ENCODE measurements around the gene LTBP4. TPM values are rescaled to one million over a fixed set of nuclear protein-coding genes. Genes with fewer than 3 reads are reported as not detected.
"Not testable (repeated sequence)": the region's sequence is repeated elsewhere in the genome, so short reads cannot be mapped to it uniquely, and the experiment has no call there.

Gene LTBP4
- total and polyA plus RNA-seq, 2 donors (not counting 3 experiments of a cell fraction or from before 2014, with no cell fraction given): 25.9 to 38.0 TPM

GRCh38 chr19:40650749-40651305 lies 49.7 kb downstream of the LTBP4 start:
- Histone ChIP-seq H4K20me1 (replicated peaks; ENCODE audit: control insufficient read depth, extremely low read depth, insufficient read depth, low read length) (no peaks in the 10 kb centered on the region), H3K9me1 (replicated peaks; ENCODE audit: control insufficient read depth, extremely low read depth, insufficient read depth, low read length) (no peaks in the 10 kb centered on the region), H3K27ac (ENCODE audit: insufficient read depth, low read depth, low read length) (no peak overlapping the region), H3K9me3 (replicated peaks; ENCODE audit: control insufficient read depth, insufficient read depth, low read length) (no peaks in the 10 kb centered on the region), H3K36me3 (ENCODE audit: control insufficient read depth in 2 of 2, extremely low read depth in 1 of 2, insufficient read depth in 2 of 2, low read length in 2 of 2) (no peaks in the 10 kb centered on the region), H3K9ac (replicated peaks; ENCODE audit: extremely low read depth, insufficient read depth, low read length) (no peak overlapping the region), H3K4me3 (replicated peaks in 1 of 3; ENCODE audit: insufficient read depth in 1 of 3, low read depth in 1 of 3, low read length in 3 of 3) (no peak overlapping the region), H3K79me2 (ENCODE audit: control insufficient read depth, insufficient read depth, low read length) (no peaks in the 10 kb centered on the region), H3K4me1 (ENCODE audit: control insufficient read depth, extremely low read depth, insufficient read depth, low read length) (peaks cover 11% of the 10 kb centered on the region), H2AFZ (ENCODE audit: low read depth, low read length) (no peak overlapping the region), H3K27me3 (ENCODE audit: control insufficient read depth in 2 of 2, insufficient read depth in 2 of 2, low read length in 2 of 2) (no peaks in the 10 kb centered on the region), H3K4me2 (ENCODE audit: insufficient read depth, low read length) (no peak overlapping the region)
- intact Hi-C loops (cut with micrococcal nuclease) (no loop called here), dilution Hi-C loops (cut with MboI; ENCODE audit: extremely low pct_ligation_motif_present, low sequenced_read_pairs) (no loop called here)
- no TSS peak for BruUV-seq (replicated peaks)
- DNase-seq (ENCODE audit: low read depth, low spot score) (no peak), FAIRE-seq (no peak)
- TF ChIP-seq EZH2 (IDR thresholded peaks at IDR 0.05; ENCODE audit: borderline replicate concordance, low read depth, low read length, severe bottlenecking) (no peak), MAX (IDR thresholded peaks at IDR 0.05; ENCODE audit: insufficient read depth, insufficient read length) (no peak), GATA2 (IDR thresholded peaks at IDR 0.05; ENCODE audit: insufficient read depth, insufficient read length, low read depth, low read length) (no peak), CTCF (IDR thresholded peaks at IDR 0.05; ENCODE audit: extremely low read depth in 1 of 2, insufficient read depth in 1 of 2, low read depth in 1 of 2, low read length in 2 of 2) (no peak), FOS (IDR thresholded peaks at IDR 0.05; ENCODE audit: borderline replicate concordance, insufficient read depth, low read length) (no peak), JUN (IDR thresholded peaks at IDR 0.05; ENCODE audit: borderline replicate concordance, insufficient read depth, insufficient read length, low read depth) (no peak)
- CTCF ChIA-PET: interaction anchor here (1.2 to 2.0 kb wide), 3 partner anchors 10 to 16 kb away, joined by 4 to 10 read pairs (median 6); no protein-coding TSS in a partner anchor
- POLR2A ChIA-PET: no interaction called here

GRCh38 chr19:40652303-40652702 lies 51.1 kb downstream of the LTBP4 start:
- H3K9me1 ChIP-seq (replicated peaks; ENCODE audit: control insufficient read depth, extremely low read depth, insufficient read depth, low read length); H4K20me1 ChIP-seq (replicated peaks; ENCODE audit: control insufficient read depth, extremely low read depth, insufficient read depth, low read length); H3K27ac ChIP-seq (ENCODE audit: insufficient read depth, low read depth, low read length); H3K9ac ChIP-seq (replicated peaks; ENCODE audit: extremely low read depth, insufficient read depth, low read length); POLR2A ChIA-PET; dilution Hi-C loops (cut with MboI; ENCODE audit: extremely low pct_ligation_motif_present, low sequenced_read_pairs); H3K9me3 ChIP-seq (replicated peaks; ENCODE audit: control insufficient read depth, insufficient read depth, low read length); H3K4me2 ChIP-seq (ENCODE audit: insufficient read depth, low read length); BruUV-seq (replicated peaks); H3K79me2 ChIP-seq (ENCODE audit: control insufficient read depth, insufficient read depth, low read length); intact Hi-C loops (cut with micrococcal nuclease); H3K4me3 ChIP-seq (replicated peaks in 1 of 3; ENCODE audit: insufficient read depth in 1 of 3, low read depth in 1 of 3, low read length in 3 of 3); H3K27me3 ChIP-seq (ENCODE audit: control insufficient read depth in 2 of 2, insufficient read depth in 2 of 2, low read length in 2 of 2); H3K4me1 ChIP-seq (ENCODE audit: control insufficient read depth, extremely low read depth, insufficient read depth, low read length); DNase-seq (ENCODE audit: low read depth, low spot score); H2AFZ ChIP-seq (ENCODE audit: low read depth, low read length); FAIRE-seq; H3K36me3 ChIP-seq (ENCODE audit: control insufficient read depth in 2 of 2, extremely low read depth in 1 of 2, insufficient read depth in 2 of 2, low read length in 2 of 2): not testable (repeated sequence)
- CTCF ChIA-PET: interaction anchor here (1.2 to 2.0 kb wide), 3 partner anchors 9 to 18 kb away, joined by 4 to 10 read pairs (median 6); no protein-coding TSS in a partner anchor

DNA sequence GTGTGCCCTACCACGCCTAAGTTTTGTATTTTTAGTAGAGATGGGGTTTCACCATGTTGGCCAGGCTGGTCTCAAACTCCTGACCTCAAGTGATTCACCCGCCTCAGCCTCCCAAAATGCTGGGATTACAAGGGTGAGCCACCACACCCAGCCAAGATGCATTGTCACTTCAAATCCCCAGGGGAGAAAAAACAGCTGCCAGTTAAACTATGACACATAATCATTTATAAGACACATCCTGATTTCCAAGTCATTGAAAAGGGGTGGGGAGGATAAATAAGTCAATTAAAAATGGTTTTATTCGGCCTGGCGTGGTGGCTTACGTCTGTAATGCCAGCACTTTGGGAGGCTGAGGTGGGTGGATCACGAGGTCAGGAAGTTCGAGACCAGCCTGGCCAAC lies 54.5 kb downstream of the LTBP4 start:
- H3K9me3 ChIP-seq (replicated peaks; ENCODE audit: control insufficient read depth, insufficient read depth, low read length); H3K4me3 ChIP-seq (replicated peaks in 1 of 3; ENCODE audit: insufficient read depth in 1 of 3, low read depth in 1 of 3, low read length in 3 of 3); H3K27ac ChIP-seq (ENCODE audit: insufficient read depth, low read depth, low read length); FAIRE-seq; H3K4me1 ChIP-seq (ENCODE audit: control insufficient read depth, extremely low read depth, insufficient read depth, low read length); POLR2A ChIA-PET; H4K20me1 ChIP-seq (replicated peaks; ENCODE audit: control insufficient read depth, extremely low read depth, insufficient read depth, low read length); H3K9ac ChIP-seq (replicated peaks; ENCODE audit: extremely low read depth, insufficient read depth, low read length); intact Hi-C loops (cut with micrococcal nuclease); H3K36me3 ChIP-seq (ENCODE audit: control insufficient read depth in 2 of 2, extremely low read depth in 1 of 2, insufficient read depth in 2 of 2, low read length in 2 of 2); dilution Hi-C loops (cut with MboI; ENCODE audit: extremely low pct_ligation_motif_present, low sequenced_read_pairs); H3K27me3 ChIP-seq (ENCODE audit: control insufficient read depth in 2 of 2, insufficient read depth in 2 of 2, low read length in 2 of 2); DNase-seq (ENCODE audit: low read depth, low spot score); CTCF ChIA-PET; H3K9me1 ChIP-seq (replicated peaks; ENCODE audit: control insufficient read depth, extremely low read depth, insufficient read depth, low read length); H3K79me2 ChIP-seq (ENCODE audit: control insufficient read depth, insufficient read depth, low read length); H3K4me2 ChIP-seq (ENCODE audit: insufficient read depth, low read length); BruUV-seq (replicated peaks); H2AFZ ChIP-seq (ENCODE audit: low read depth, low read length): not testable (repeated sequence)

Data from endothelial cell of umbilical vein (primary cell).